Body of pancreas (tissue), 4 donors: ENCODE results near the gene GNPNAT1. TPM values are rescaled to one million over a fixed set of nuclear protein-coding genes. Genes with fewer than 3 reads are reported as not detected.

Experiments used
- ATAC-seq: fragments of 150-250 bp; one replicate; pipeline ENCODE4 v1.9.1; 2016
- DNase-seq, 4 donors: peaks; one replicate each; pipeline ENCODE4 v3.0.0-alpha.2; 2019
- H3K27ac ChIP-seq, 4 donors: fragments of 200-600 bp; sonication (generic); 1 replicate in 3 of 4; 2 replicates in 1 of 4; pipeline versions ENCODE4 v1.5.1 to v1.6.1; 2016 to 2019; ENCODE audit warnings: mild to moderate bottlenecking in 1 of 4, mixed read lengths in 1 of 4, moderate library complexity in 1 of 4
- H3K27me3 ChIP-seq, 2 donors: fragments of 200-600 bp; sonication (generic); one replicate each; pipeline ENCODE4 v1.6.0; 2016; ENCODE audit warnings: mild to moderate bottlenecking in 1 of 2
- H3K36me3 ChIP-seq, 2 donors: fragments of 200-600 bp; sonication (generic); replicated peaks in 1 of 2; 2 replicates each; pipeline ENCODE4 v1.5.1; 2016; ENCODE audit warnings: low read depth in 2 of 2; ENCODE audit not compliant: insufficient read depth in 1 of 2
- H3K4me1 ChIP-seq: fragments of 200-600 bp; sonication (generic); one replicate; pipeline ENCODE4 v1.6.0; 2016
- H3K4me3 ChIP-seq, 2 donors: fragments of 200-600 bp; sonication (generic); 1 replicate in 1 of 2; 2 replicates in 1 of 2; pipeline ENCODE4 v1.5.1; 2016 to 2019
- H3K9me3 ChIP-seq, 3 donors: fragments of 200-600 bp; sonication (generic); 1 replicate in 2 of 3; 2 replicates in 1 of 3; pipeline ENCODE4 v1.5.1; 2016
- POLR2A ChIP-seq, 3 donors: fragments of 450-650 bp; IDR thresholded peaks; one replicate each; pipeline ENCODE4 v1.6.1; 2016; ENCODE audit warnings: antibody characterized with exemption in 3 of 3, mild to moderate bottlenecking in 2 of 3
- WGBS, 2 donors: methylation state at CpG; one replicate each; pipeline ENCODE4 v1.1.5; 2017; 5-methylcytosine and 5-hydroxymethylcytosine counted together
- intact Hi-C: fragments of 100-400 bp; cut with DNase I; formaldehyde crosslinking; loops from one replicate; pipeline ENCODE4 v1.15.1; 2023
- total RNA-seq, 2 donors: library from RNA; depleted of rRNA; stranded (reverse); fragments of >200 nt; gene quantifications; one replicate each; pipeline ENCODE4 v1.1.0, GENCODE V29; 2016
- TF ChIP-seq, protein P1 (sequence below), 7 experiments: fragments of 450-650 bp in 4 of 7; fragments of 200-600 bp in 3 of 7; sonication (generic) in 3 of 7; IDR thresholded peaks; one replicate each; pipeline ENCODE4 v1.5.1; 2016 to 2019; ENCODE audit warnings: antibody characterized with exemption in 7 of 7

GNPNAT1 gene
- total RNA-seq, 2 donors from 2014 or later = 9.6 to 27.0 TPM

DNA sequence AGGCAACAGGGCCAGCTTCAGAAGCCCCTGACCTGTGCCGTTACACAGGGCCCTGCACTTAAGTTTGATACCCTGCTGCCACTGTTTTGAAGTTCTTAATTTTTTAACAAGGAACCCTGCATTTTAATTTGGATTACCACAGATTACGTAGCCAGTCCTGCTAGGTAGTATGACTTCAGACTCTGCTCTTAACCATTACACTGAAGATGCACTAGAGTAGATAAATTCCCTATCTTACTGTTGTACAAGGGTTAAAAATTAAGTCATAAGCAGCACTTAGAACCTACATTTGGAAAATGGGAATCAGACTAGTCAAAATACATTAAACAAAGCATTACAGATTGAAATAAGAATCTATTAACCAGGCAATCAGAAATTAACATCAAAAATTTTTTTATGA, 2.3 kb downstream of the GNPNAT1 start:
- H3K4me3 ChIP-seq = no peak overlapping the region
- peaks cover 39% of the 10 kb centered on the region for H3K4me1 ChIP-seq
- peak overlapping the region in 1 of 4 donors; percentile 22 for H3K27ac ChIP-seq
- no peak for TF ChIP-seq POLR2A (IDR thresholded peaks at IDR 0.05)
- no peaks in the 10 kb centered on the region for H3K9me3 ChIP-seq
- DNase-seq (no peak), ATAC-seq (no peak)
- H3K36me3 ChIP-seq = no peaks in the 10 kb centered on the region
- no peaks in the 10 kb centered on the region for H3K27me3 ChIP-seq
- intact Hi-C loops = no loop called here
- WGBS, 2 donors = 53 to 56% methylated on average over 2 of the region's 2 CpGs

DNA sequence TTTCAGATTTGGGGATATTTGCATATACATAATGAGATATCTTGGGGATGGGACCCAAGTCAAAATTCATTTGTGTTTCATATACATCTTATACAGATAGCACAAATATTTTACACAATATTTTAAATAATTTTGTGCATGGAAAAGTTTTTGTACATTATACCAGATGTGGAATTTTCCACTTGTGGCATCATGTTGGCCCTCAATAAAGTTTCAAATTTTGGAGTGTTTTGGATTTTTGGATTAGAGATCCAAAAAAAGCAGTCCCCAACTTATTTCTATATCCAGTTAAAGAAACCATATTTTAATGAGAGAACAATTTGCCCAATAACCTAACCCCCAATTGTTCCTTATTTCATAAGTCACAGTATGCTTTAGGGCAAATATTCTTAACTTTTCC, 4.5 kb downstream of the GNPNAT1 start:
- Histone ChIP-seq H3K36me3 (no peaks in the 10 kb centered on the region), H3K4me1 (peaks cover 22% of the 10 kb centered on the region), H3K27ac (no peak overlapping the region), H3K9me3 (no peaks in the 10 kb centered on the region), H3K4me3 (no peak overlapping the region), H3K27me3 (no peaks in the 10 kb centered on the region)
- TF ChIP-seq POLR2A (IDR thresholded peaks at IDR 0.05) = no peak
- TF ChIP-seq, protein P1, sequence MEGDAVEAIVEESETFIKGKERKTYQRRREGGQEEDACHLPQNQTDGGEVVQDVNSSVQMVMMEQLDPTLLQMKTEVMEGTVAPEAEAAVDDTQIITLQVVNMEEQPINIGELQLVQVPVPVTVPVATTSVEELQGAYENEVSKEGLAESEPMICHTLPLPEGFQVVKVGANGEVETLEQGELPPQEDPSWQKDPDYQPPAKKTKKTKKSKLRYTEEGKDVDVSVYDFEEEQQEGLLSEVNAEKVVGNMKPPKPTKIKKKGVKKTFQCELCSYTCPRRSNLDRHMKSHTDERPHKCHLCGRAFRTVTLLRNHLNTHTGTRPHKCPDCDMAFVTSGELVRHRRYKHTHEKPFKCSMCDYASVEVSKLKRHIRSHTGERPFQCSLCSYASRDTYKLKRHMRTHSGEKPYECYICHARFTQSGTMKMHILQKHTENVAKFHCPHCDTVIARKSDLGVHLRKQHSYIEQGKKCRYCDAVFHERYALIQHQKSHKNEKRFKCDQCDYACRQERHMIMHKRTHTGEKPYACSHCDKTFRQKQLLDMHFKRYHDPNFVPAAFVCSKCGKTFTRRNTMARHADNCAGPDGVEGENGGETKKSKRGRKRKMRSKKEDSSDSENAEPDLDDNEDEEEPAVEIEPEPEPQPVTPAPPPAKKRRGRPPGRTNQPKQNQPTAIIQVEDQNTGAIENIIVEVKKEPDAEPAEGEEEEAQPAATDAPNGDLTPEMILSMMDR (IDR thresholded peaks at IDR 0.05) = no peak
- intact Hi-C loops = no loop called here
- ATAC-seq (no peak), DNase-seq (no peak)

DNA sequence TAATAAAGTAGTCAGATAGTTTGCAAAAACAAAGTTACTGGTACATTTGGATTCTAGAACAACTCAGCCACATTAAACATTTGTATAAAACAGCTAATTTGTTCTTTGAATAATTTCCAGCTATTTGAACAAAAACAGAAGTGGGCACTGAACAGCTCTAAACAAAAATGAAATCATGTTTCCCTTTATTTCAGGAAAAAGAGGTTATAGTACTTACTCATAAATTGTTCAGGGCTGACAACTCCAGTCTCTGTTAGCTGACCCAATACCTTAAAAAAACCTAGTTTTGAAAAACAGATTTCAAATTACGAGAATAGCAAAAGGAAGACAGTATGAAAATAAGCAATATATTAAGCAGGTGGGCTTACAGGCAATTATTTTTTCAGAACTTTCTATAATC, 8.2 kb downstream of the GNPNAT1 start:
- Histone ChIP-seq H3K4me3 (no peak overlapping the region), H3K4me1 (peaks cover 17% of the 10 kb centered on the region), H3K36me3 (peaks cover 0 to 8% of the 10 kb centered on the region in 2 donors), H3K27me3 (no peaks in the 10 kb centered on the region), H3K27ac (no peak overlapping the region), H3K9me3 (no peaks in the 10 kb centered on the region)
- intact Hi-C loops = no loop called here
- WGBS, 2 donors = 75 to 95% methylated on average over 1 of the region's 1 CpG
- ATAC-seq (no peak), DNase-seq (no peak)
- TF ChIP-seq POLR2A (IDR thresholded peaks at IDR 0.05) = no peak
- TF ChIP-seq, protein P1 (IDR thresholded peaks at IDR 0.05) = no peak

DNA sequence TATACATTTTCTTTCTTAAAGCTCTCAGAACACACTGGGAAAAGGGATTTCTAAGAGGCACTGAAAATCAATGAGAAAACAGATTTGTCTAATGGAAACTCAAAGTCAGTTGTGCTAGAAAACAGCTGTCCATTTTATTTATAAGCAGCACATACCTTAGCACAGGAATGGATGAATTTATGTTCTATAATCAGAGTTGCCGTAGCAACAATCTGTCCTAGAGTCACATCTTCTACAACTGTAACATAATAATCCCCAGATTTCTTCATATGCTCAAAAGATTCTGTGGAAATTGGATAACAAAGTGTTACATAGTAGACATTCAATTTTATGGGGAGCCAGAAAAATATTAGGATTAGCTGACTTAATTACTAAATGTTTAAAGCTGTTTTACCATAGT, 9.8 kb downstream of the GNPNAT1 start:
- ATAC-seq = no peak
- 94 to 100% methylated on average over 1 of the region's 1 CpG for WGBS, 2 donors
- intact Hi-C loops = no loop called here
- Histone ChIP-seq H3K4me3 (no peak overlapping the region), H3K36me3 (peaks cover 0 to 8% of the 10 kb centered on the region in 2 donors), H3K27me3 (no peaks in the 10 kb centered on the region), H3K9me3 (no peaks in the 10 kb centered on the region), H3K27ac (peak overlapping the region in 1 of 4 donors; percentile 53), H3K4me1 (peaks cover 6% of the 10 kb centered on the region)
- no peak for DNase-seq
- TF ChIP-seq, protein P1 (IDR thresholded peaks at IDR 0.05) = no peak
- no peak for TF ChIP-seq POLR2A (IDR thresholded peaks at IDR 0.05)

DNA sequence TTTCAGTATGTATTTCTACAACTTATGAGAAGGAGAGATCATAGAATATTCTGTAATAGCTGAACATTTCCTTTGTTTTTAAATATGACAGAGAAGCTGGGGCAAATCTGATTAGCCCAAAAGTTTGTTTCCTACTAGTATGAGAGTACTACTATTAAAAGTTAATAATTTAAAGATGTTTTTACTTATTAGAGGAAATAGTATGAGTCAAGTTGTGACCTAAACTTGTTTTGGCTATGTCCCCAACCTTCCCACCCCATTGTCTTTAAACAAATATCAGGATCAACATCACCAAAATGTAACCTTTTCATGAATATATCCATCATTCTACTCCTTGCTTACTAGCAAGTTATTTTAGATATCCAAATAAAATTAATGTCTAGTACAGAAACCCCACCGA, 10.5 kb downstream of the GNPNAT1 start:
- intact Hi-C loops = no loop called here
- peaks cover 0 to 10% of the 10 kb centered on the region in 2 donors for H3K36me3 ChIP-seq
- WGBS, 2 donors = 72% methylated on average over 1 of the region's 1 CpG
- peaks cover 6% of the 10 kb centered on the region for H3K4me1 ChIP-seq
- H3K27ac ChIP-seq = peak overlapping the region in 1 of 4 donors; percentile 53
- TF ChIP-seq, protein P1 (IDR thresholded peaks at IDR 0.05) = no peak
- TF ChIP-seq POLR2A (IDR thresholded peaks at IDR 0.05) = no peak
- no peak overlapping the region for H3K4me3 ChIP-seq
- no peak for ATAC-seq
- H3K27me3 ChIP-seq = no peaks in the 10 kb centered on the region
- no peaks in the 10 kb centered on the region for H3K9me3 ChIP-seq
- no peak for DNase-seq
